ENCODE data around the gene POLR2F. TPM values are rescaled to one million over a fixed set of nuclear protein-coding genes. Genes with fewer than 3 reads are reported as not detected.
"Not testable (repeated sequence)": the region's sequence is repeated elsewhere in the genome, so short reads cannot be mapped to it uniquely, and the experiment has no call there.

Gene POLR2F
- total RNA-seq, 2 experiments from 2014 or later: 131 to 140 TPM

DNA sequence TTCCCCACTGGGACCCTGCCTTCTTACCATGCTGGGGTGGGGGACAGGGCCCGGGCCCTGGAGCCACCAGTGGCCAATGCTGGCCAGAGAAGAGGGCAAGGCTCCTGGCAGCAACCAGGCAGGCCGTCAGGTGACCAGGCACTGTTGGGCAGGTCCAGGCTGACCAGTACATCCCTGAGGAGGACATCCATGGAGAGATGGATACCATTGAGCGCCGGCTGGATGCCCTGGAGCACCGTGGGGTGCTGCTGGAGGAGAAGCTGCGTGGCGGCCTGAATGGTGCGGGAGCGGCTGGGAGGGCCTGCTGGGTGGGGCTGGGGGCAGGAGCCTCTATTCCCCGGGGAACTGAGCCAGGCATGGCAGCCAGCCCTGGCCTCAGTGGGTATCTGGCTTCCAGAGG is 21.1 kb upstream of the POLR2F start:
- DNase-seq: no peak
- Mint-ChIP-seq H3K4me1 (peaks cover 9% of the 10 kb centered on the region), H3K9me3 (no peaks in the 10 kb centered on the region), H3K36me3 (peaks cover 2% of the 10 kb centered on the region), H3K27me3 (no peaks in the 10 kb centered on the region), H3K4me3 (no peak overlapping the region), H3K27ac (no peak overlapping the region)

DNA sequence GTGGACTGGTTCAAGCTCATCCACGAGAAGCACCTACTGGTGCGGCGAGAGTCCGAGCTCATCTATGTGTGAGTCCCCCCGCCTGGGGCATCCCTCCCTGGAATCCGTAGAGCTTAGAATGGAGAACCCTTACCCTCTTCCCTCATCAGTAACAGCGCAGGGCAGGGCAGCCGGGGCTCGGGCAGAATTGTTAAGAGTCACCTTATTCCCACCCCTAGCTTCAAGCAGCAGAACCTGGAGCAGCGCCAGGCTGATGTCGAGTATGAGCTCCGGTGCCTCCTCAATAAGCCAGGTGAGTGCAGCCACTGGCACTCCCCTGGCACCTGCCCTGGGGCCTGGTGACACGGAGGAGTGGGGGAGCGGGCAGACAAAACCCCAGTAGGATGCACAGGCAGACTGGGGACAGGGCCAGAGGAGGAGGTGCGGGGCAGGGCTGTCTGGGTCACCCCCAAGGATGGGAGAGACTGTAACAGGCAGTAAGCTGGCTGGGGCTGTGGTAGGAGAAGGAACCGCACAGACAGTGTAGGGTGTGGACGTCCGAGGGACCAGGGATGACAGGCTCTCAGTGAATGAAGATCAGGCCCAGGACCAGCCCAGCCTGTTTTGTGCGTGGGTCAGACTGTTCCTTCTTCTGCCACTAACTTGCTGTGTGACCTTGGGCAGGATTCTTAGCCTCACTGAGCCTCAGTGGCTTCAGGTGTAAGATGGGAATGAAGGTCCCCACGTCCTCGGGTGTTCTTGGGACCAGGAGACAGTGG is 20.5 kb upstream of the POLR2F start:
- no peak for DNase-seq
- no peak overlapping the region for H3K4me3 Mint-ChIP-seq
- peaks cover 9% of the 10 kb centered on the region for H3K4me1 Mint-ChIP-seq
- H3K27ac Mint-ChIP-seq: no peak overlapping the region
- H3K9me3 Mint-ChIP-seq: no peaks in the 10 kb centered on the region
- peaks cover 2% of the 10 kb centered on the region for H3K36me3 Mint-ChIP-seq
- H3K27me3 Mint-ChIP-seq: no peaks in the 10 kb centered on the region

DNA sequence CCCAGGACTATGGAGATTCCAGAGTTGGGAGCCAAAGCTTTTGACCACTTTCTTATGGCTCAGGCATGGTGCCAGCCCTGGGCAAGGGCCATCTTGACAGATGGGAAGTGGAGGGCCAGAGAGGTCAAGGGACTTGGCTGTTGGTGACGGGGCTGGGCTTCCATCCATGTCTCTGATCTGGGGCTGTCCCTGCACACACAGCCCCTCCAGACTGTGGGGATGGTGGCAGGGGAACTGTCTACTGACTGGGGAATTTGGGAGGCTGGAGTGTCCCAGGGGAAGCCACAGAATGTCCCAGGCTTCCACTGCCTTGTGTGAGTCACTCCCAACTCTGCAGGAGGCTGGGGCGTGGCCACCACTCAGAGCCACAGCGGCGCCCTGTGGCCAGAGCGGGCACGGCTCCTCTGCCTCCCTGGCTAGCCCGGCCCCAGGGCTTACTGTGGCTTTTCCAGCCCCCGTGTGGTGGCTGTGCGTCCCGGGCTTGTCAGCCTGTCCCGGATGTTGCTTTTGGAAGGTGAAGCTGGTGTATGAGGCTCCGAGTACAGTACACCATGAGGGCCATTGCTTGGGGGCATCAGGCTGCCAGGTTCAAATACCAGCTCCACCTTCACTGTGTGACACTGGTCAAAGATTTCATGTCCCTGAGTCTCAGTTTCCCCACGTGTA is 19.7 kb upstream of the POLR2F start:
- Mint-ChIP-seq H3K27ac (no peak overlapping the region), H3K27me3 (no peaks in the 10 kb centered on the region), H3K4me3 (no peak overlapping the region), H3K36me3 (no peaks in the 10 kb centered on the region), H3K4me1 (peaks cover 9% of the 10 kb centered on the region), H3K9me3 (no peaks in the 10 kb centered on the region)
- peak; percentile 90 for DNase-seq

DNA sequence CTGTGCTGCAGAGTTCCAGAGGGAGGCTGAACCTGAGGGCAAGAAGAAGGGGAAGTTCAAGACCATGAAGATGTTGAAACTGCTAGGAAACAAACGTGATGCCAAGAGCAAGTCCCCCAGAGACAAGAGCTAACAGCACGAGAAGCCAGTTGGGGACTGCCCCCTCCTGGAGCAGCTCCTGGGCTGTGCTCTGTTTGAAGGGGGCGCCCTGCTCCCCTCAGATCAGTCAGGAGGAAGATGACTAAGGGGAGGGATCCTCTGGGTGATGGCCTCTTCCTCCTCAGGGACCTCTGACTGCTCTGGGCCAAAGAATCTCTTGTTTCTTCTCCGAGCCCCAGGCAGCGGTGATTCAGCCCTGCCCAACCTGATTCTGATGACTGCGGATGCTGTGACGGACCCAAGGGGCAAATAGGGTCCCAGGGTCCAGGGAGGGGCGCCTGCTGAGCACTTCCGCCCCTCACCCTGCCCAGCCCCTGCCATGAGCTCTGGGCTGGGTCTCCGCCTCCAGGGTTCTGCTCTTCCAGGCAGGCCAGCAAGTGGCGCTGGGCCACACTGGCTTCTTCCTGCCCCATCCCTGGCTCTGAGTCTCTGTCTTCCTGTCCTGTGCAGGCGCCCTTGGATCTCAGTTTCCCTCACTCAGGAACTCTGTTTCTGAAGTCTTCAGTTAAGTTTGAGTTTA is 12.7 kb upstream of the POLR2F start:
- Mint-ChIP-seq H3K4me1 (no peaks in the 10 kb centered on the region), H3K9me3 (no peaks in the 10 kb centered on the region)

DNA sequence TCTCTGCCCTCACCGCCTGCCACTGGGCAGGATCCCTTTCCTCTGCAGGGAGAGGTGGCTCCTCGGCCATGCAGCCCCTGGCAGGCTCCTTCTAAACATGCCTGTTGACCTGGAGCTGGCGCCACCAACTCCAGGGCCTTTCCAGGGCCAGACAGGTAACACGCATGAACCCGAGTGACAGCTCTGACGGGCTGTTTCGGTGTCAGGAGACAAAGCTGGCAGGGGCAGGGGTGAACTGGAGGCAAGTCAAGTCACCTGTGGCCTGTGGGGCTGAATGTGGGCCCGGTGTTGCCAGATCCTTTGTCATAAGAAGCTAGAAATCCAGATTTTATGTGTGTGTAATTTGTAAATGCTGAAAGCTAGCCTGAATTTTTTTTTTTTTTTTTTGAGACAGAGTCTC is 11.4 kb upstream of the POLR2F start:
- H3K4me1 Mint-ChIP-seq: no peaks in the 10 kb centered on the region
- no peaks in the 10 kb centered on the region for H3K9me3 Mint-ChIP-seq
- H3K4me3 Mint-ChIP-seq: no peak overlapping the region
- H3K27me3 Mint-ChIP-seq: no peaks in the 10 kb centered on the region
- peaks cover 3% of the 10 kb centered on the region for H3K36me3 Mint-ChIP-seq
- H3K27ac Mint-ChIP-seq: no peak overlapping the region
- DNase-seq: no peak

More for the DNA sequence above, 12.7 kb upstream of the POLR2F start:
- Mint-ChIP-seq H3K27me3 (no peaks in the 10 kb centered on the region), H3K4me3 (no peak overlapping the region), H3K36me3 (peaks cover 3% of the 10 kb centered on the region), H3K27ac (no peak overlapping the region)
- DNase-seq: no peak

DNA sequence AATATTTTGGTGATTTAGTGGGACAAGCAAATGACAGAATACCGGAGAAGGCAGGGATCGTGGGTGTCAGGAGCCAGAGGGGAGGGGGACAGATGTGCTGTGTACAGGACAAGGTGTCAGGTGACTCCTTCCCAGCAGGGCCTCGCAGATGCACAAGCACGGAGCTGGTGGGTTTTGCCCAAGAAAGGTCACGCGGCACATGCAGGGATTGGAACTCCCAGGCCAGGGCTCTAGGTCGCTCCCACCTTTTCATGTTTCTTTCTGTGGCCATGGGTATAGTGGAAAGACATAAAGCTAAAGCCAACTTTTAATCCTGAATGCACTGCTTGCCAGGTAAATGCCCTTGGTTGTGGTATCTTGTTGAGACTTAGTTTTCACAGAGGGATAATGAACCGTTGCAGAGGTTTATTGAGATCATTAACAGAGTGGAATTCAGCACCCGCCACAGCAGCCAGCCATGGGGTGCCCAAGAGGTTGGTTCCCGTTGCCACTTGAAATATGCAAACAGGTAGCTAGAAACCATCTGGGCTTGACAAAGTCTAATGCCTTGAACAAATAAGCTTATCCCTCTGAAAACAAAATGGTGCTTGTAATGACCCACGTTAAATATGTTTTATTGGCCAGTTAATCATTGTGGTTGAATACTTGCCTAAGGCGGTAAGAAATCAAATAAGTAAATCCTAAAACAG is 10.2 kb upstream of the POLR2F start:
- Mint-ChIP-seq H3K27me3 (no peaks in the 10 kb centered on the region), H3K9me3 (no peaks in the 10 kb centered on the region), H3K4me1 (no peaks in the 10 kb centered on the region), H3K36me3 (peaks cover 3% of the 10 kb centered on the region), H3K4me3 (no peak overlapping the region), H3K27ac (no peak overlapping the region)
- no peak for DNase-seq

DNA sequence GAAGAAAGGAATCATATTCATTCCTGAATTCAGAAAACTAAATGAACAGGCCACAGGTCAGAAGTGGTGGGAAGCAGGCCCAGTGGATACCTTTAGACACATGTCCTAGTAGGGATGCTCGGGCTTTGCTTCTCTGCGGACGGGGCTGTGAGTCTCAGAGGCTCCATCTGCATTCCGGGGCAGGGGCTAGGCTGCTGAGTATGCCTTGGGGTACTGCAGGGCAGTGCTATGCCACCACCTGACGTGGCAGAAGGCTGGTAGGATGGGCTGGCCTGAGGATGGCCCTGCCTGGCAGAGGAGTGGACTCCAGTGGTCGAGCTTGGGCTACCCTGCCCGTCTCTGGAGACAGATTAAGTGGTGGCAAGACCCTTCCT is 9.7 kb upstream of the POLR2F start:
- no peaks in the 10 kb centered on the region for H3K4me1 Mint-ChIP-seq

DNA sequence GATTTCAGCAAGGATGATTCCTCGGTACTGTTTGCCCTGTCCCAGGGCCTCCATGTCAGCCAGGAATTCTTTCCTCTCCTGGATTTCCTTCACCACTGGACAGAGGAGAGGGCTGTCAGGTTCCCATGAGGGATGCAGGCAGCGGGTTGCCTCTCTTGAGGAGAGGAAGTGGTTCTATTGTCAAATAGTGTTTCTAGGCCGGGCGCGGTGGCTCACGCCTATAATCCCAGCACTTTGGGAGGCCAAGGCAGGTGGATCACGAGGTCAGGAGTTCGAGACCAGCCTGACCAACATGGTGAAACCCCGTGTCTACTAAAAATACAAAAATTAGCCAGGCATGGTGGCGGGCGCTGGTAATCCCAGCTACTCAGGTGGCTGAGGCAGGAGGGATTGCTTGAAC is 9.1 kb upstream of the POLR2F start:
- not testable (repeated sequence) for H3K4me1 Mint-ChIP-seq

More for the DNA sequence above, 9.7 kb upstream of the POLR2F start:
- Mint-ChIP-seq H3K36me3 (peaks cover 3% of the 10 kb centered on the region), H3K27me3 (no peaks in the 10 kb centered on the region), H3K9me3 (no peaks in the 10 kb centered on the region), H3K4me3 (no peak overlapping the region), H3K27ac (no peak overlapping the region)
- DNase-seq: no peak

DNA sequence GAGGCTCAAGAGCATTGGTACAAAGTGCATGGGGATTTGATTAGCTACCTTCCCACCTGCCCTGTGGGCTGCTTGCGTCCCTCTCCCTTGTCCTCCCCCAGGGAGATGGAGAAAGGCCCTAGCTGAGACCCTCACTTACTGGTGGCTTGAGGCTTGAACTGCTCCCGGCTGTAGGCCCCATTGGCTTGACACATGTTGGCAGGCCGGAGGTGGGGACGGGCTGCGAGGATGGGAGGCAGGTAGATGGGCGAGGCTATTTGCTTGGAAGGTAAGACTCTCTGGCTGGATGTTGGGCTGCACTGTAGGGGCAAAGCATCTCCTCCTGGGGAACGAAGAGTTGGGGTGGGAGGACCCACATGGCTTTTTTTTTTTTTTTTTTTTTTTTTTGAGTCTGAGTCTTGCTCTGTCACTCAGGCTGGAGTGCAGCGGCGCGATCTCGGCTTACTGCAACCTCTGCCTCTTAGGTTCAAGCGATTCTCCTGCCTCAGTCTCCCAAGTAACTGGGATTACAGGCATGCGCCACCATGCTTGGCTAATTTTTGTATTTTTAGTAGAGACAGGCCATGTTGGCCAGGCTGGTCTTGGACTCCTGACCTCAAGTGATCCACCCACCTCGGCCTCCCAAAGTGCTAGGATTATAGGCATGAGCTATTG is 6.2 kb upstream of the POLR2F start:
- not testable (repeated sequence) for H3K27me3 Mint-ChIP-seq, H3K36me3 Mint-ChIP-seq, H3K9me3 Mint-ChIP-seq, H3K4me3 Mint-ChIP-seq, DNase-seq, H3K4me1 Mint-ChIP-seq, H3K27ac Mint-ChIP-seq

More for the DNA sequence above, 9.1 kb upstream of the POLR2F start:
- DNase-seq, H3K36me3 Mint-ChIP-seq, H3K27ac Mint-ChIP-seq, H3K27me3 Mint-ChIP-seq, H3K4me3 Mint-ChIP-seq, H3K9me3 Mint-ChIP-seq: not testable (repeated sequence)

DNA sequence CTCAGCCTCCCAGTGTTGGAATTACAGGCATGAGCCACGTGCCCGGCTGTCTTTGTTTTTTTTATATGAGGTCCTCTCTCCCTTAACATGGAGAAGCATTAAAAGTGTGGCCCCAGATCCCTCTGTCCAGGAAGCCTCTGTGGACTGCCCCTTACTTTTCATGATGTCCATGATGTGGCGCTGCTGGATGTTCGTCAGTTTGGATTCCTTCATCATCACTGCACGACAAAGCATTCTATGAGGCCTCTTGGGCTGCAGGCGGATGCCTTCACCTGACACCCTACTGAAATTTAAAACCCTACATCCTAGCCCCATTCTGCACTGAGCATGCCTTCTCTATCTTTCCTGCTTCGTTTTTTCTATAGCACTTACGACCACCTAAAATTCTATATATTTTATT is 2.2 kb upstream of the POLR2F start:
- DNase-seq: no peak
- H3K9me3 Mint-ChIP-seq: no peaks in the 10 kb centered on the region
- H3K36me3 Mint-ChIP-seq: no peaks in the 10 kb centered on the region
- no peak overlapping the region for H3K4me3 Mint-ChIP-seq
- H3K4me1 Mint-ChIP-seq: peaks cover 18% of the 10 kb centered on the region
- peaks cover 16% of the 10 kb centered on the region for H3K27me3 Mint-ChIP-seq
- no peak overlapping the region for H3K27ac Mint-ChIP-seq

DNA sequence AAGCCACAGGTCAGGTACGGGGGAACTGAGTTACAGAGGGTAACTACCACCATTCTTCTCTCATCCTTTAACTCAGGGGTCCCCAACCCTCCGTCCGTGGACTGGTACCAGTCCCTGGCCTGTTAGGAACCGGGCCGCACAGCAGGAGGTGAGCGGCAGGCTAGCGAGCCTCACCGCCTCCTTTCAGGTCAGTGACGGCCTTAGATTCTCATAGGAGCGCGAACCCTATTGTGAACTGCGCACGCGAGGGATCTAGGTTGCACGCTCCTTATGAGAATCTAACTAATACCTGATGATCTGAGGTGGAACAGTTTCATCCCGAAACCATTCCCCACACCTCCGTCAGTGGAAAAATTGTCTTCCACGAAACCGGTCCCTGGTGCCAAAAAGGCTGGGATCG is 870 bp upstream of the POLR2F start:
- Mint-ChIP-seq H3K4me3 (peak overlapping the region; percentile 93), H3K4me1 (peaks cover 26% of the 10 kb centered on the region), H3K27me3 (peaks cover 16% of the 10 kb centered on the region)
- H3K36me3 Mint-ChIP-seq, DNase-seq, H3K27ac Mint-ChIP-seq, H3K9me3 Mint-ChIP-seq: not testable (repeated sequence)

DNA sequence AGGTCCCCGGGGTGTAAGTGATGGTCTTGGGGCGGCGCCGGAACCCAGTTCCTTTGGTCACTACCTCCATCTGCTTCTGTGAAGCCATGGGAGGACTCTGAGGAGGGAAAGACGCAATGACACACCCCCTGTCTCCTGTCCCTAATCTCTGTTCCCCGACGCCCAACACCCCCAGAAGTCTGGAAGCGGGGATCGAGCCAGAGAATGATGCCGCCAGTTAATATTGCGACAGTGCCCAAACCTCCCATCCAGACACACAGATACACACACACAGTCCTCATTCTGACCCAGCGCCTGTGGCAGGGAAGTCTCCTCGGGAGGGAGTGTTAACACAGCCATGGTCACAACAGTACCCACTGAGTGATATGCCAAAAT is 450 bp upstream of the POLR2F start:
- H3K9me3 Mint-ChIP-seq: no peaks in the 10 kb centered on the region
- H3K4me3 Mint-ChIP-seq: peak overlapping the region; percentile 93
- peaks cover 8% of the 10 kb centered on the region for H3K36me3 Mint-ChIP-seq
- H3K4me1 Mint-ChIP-seq: peaks cover 26% of the 10 kb centered on the region
- H3K27me3 Mint-ChIP-seq: peaks cover 16% of the 10 kb centered on the region
- no peak for DNase-seq
- H3K27ac Mint-ChIP-seq: no peak overlapping the region

DNA sequence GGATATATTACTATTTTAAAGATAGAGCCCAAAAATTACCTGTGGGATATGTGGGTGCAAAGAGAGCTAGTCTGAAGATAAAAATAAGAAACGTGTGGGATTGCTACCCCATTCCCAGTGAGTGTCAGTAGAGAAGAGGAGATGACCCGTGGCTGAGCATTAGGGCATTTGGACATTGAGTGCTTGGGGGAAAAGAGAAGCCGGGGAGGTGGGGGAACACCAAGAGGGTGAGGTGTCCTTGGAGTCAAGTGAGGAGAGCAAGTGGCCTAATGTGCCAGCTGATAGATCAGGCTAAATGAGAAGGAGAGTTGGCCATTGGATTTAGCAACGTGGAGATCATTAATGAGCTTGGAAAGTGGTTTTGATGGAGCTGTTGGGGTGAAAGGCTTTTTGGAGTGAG is 1.2 kb downstream of the POLR2F start:
- peaks cover 26% of the 10 kb centered on the region for H3K4me1 Mint-ChIP-seq
- peaks cover 16% of the 10 kb centered on the region for H3K27me3 Mint-ChIP-seq

DNA sequence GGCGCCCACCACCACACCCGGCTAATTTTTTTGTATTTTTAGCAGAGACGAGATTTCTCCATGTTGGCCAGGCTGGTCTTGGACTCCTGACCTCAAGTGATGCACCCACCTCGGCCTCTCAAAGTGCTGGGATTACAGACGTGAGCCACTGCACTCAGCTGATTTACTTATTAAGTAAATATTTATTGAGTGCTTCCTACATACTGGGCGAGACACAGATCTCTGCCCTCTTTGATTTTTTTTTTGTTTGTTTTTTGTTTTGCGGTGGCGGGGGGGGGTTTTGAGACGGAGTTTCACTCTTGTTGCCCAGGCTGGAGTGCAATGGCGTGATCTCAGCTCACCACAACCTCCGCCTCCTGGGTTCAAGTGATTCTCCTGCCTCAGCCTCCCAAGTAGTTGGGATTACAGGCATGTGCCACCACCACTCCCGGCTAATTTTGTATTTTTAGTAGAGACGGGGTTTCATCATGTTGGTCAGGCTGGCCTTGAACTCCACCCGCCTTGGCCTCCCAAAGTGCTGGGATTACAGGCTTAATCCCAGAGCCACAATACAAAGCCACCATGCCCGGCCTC is 2.4 kb downstream of the POLR2F start:
- peaks cover 24% of the 10 kb centered on the region for H3K36me3 Mint-ChIP-seq
- not testable (repeated sequence) for H3K27ac Mint-ChIP-seq, DNase-seq, H3K4me3 Mint-ChIP-seq, H3K9me3 Mint-ChIP-seq
- H3K27me3 Mint-ChIP-seq: peaks cover 16% of the 10 kb centered on the region
- peaks cover 26% of the 10 kb centered on the region for H3K4me1 Mint-ChIP-seq

More for the DNA sequence above, 1.2 kb downstream of the POLR2F start:
- Mint-ChIP-seq H3K27ac (no peak overlapping the region), H3K4me3 (peak overlapping the region; percentile 93), H3K9me3 (no peaks in the 10 kb centered on the region), H3K36me3 (peaks cover 20% of the 10 kb centered on the region)
- DNase-seq: no peak

All from activated naive CD8-positive, alpha-beta T cell treated with anti-CD3 and anti-CD28 coated beads for 36 hours (primary cell).